ENCODE results near the gene BPIFA2. TPM values are rescaled to one million over a fixed set of nuclear protein-coding genes. Genes with fewer than 3 reads are reported as not detected.

The BPIFA2 gene
- total RNA-seq, 4 donors from 2014 or later, result not detected

- Histone ChIP-seq H3K36me3 (no peaks in the 10 kb centered on the region), H3K9me3 (no peaks in the 10 kb centered on the region), H3K4me3 (no peak overlapping the region), H3K4me1 (no peaks in the 10 kb centered on the region), H3K27me3 (peaks cover 0 to 2% (median 0%) of the 10 kb centered on the region in 3 donors), H3K27ac (no peak overlapping the region)
- intact Hi-C loops (cut with DNase I; ENCODE audit: low total_unique reads), result no loop called here
- no peak for TF ChIP-seq POLR2A (IDR thresholded peaks at IDR 0.05)
- TF ChIP-seq CTCF (IDR thresholded peaks at IDR 0.05 in 4 of 5, conservative IDR thresholded peaks at IDR 0.05 in 1 of 5), result no peak
- in situ Hi-C loops (cut with MboI; ENCODE audit: low sequenced_read_pairs in 4 of 4), result no loop called here
- DNase-seq (no peak), ATAC-seq (no peak)
Observed at GRCh38 chr20:33176101-33176500, 8.1 kb downstream of the BPIFA2 start.

- Histone ChIP-seq H3K36me3 (no peaks in the 10 kb centered on the region), H3K27me3 (no peaks in the 10 kb centered on the region), H3K9me3 (no peaks in the 10 kb centered on the region), H3K4me1 (no peaks in the 10 kb centered on the region), H3K4me3 (no peak overlapping the region), H3K27ac (no peak overlapping the region)
- ATAC-seq (no peak), DNase-seq (no peak)
- intact Hi-C loops (cut with DNase I; ENCODE audit: low total_unique reads), result no loop called here
- in situ Hi-C loops (cut with MboI; ENCODE audit: low sequenced_read_pairs in 4 of 4), result no loop called here
- no peak for TF ChIP-seq POLR2A (IDR thresholded peaks at IDR 0.05)
- TF ChIP-seq CTCF (IDR thresholded peaks at IDR 0.05 in 4 of 5, conservative IDR thresholded peaks at IDR 0.05 in 1 of 5), result no peak
Observed at GRCh38 chr20:33177866-33178265, 9.9 kb downstream of the BPIFA2 start.

DNA sequence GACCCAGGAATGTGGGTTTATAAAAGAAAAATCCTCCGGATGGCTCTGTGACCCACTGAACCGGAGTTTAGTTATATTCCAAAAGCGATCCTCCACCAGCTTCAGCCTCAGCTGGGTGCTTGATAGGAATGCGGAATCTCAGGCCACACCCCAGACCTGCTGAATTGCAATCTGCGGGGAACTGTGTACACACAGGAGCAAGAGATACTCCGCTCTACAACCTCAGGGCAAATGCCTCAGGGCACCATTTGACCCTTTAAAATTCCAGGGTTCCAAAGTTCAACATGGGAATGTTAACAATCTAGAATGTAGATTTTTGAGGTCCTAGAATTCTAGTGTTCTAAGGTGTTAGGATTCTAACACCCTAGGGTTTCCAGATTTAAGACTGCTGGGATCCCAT lies 10.8 kb downstream of the BPIFA2 start:
- no peak overlapping the region for H3K27ac ChIP-seq
- no peak for DNase-seq
- no peaks in the 10 kb centered on the region for H3K27me3 ChIP-seq

DNA sequence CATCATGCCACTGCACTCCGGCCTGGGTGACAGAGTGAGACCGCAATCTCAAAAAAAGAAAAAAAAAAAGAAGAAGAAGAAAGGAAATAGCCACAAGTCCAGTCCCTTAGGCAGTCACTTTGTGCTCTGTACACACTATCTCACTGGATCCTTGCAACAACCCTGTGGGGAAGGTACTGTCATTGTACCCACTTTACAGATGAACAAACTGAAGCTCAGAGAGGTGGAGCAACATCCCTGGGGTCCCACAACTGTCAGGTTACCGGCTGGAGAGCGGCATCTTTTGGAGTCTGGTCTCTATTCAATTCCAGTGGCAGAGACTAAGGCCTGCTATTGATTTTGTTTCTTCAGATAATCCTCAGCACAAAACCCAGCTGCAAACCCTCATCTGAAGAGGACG lies 12.2 kb downstream of the BPIFA2 start:
- ATAC-seq, result no peak

More for the DNA sequence above, 10.8 kb downstream of the BPIFA2 start:
- intact Hi-C loops (cut with DNase I; ENCODE audit: low total_unique reads), result no loop called here
- no peak for ATAC-seq
- Histone ChIP-seq H3K4me1 (no peaks in the 10 kb centered on the region), H3K36me3 (no peaks in the 10 kb centered on the region), H3K4me3 (no peak overlapping the region), H3K9me3 (peaks cover 0 to 5% (median 0%) of the 10 kb centered on the region in 3 donors)
- in situ Hi-C loops (cut with MboI; ENCODE audit: low sequenced_read_pairs in 4 of 4), result no loop called here
- TF ChIP-seq CTCF (IDR thresholded peaks at IDR 0.05 in 4 of 5, conservative IDR thresholded peaks at IDR 0.05 in 1 of 5) (no peak), POLR2A (IDR thresholded peaks at IDR 0.05) (no peak)

More for the DNA sequence above, 12.2 kb downstream of the BPIFA2 start:
- intact Hi-C loops (cut with DNase I; ENCODE audit: low total_unique reads) (no loop called here), in situ Hi-C loops (cut with MboI; ENCODE audit: low sequenced_read_pairs in 4 of 4) (no loop called here)
- no peaks in the 10 kb centered on the region for H3K27me3 ChIP-seq
- TF ChIP-seq CTCF (IDR thresholded peaks at IDR 0.05 in 4 of 5, conservative IDR thresholded peaks at IDR 0.05 in 1 of 5) (no peak), POLR2A (IDR thresholded peaks at IDR 0.05) (no peak)
- H3K4me1 ChIP-seq, result no peaks in the 10 kb centered on the region
- H3K36me3 ChIP-seq, result no peaks in the 10 kb centered on the region
- H3K4me3 ChIP-seq, result no peak overlapping the region
- H3K9me3 ChIP-seq, result peaks cover 0 to 6% (median 0%) of the 10 kb centered on the region in 3 donors
- DNase-seq, result no peak
- no peak overlapping the region for H3K27ac ChIP-seq
